Measurements from ENCODE around the gene CCNB3.

Gene CCNB3, protein sequence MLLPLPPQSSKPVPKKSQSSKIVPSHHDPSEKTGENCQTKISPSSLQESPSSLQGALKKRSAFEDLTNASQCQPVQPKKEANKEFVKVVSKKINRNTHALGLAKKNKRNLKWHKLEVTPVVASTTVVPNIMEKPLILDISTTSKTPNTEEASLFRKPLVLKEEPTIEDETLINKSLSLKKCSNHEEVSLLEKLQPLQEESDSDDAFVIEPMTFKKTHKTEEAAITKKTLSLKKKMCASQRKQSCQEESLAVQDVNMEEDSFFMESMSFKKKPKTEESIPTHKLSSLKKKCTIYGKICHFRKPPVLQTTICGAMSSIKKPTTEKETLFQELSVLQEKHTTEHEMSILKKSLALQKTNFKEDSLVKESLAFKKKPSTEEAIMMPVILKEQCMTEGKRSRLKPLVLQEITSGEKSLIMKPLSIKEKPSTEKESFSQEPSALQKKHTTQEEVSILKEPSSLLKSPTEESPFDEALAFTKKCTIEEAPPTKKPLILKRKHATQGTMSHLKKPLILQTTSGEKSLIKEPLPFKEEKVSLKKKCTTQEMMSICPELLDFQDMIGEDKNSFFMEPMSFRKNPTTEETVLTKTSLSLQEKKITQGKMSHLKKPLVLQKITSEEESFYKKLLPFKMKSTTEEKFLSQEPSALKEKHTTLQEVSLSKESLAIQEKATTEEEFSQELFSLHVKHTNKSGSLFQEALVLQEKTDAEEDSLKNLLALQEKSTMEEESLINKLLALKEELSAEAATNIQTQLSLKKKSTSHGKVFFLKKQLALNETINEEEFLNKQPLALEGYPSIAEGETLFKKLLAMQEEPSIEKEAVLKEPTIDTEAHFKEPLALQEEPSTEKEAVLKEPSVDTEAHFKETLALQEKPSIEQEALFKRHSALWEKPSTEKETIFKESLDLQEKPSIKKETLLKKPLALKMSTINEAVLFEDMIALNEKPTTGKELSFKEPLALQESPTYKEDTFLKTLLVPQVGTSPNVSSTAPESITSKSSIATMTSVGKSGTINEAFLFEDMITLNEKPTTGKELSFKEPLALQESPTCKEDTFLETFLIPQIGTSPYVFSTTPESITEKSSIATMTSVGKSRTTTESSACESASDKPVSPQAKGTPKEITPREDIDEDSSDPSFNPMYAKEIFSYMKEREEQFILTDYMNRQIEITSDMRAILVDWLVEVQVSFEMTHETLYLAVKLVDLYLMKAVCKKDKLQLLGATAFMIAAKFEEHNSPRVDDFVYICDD (N-terminal part only)

DNA sequence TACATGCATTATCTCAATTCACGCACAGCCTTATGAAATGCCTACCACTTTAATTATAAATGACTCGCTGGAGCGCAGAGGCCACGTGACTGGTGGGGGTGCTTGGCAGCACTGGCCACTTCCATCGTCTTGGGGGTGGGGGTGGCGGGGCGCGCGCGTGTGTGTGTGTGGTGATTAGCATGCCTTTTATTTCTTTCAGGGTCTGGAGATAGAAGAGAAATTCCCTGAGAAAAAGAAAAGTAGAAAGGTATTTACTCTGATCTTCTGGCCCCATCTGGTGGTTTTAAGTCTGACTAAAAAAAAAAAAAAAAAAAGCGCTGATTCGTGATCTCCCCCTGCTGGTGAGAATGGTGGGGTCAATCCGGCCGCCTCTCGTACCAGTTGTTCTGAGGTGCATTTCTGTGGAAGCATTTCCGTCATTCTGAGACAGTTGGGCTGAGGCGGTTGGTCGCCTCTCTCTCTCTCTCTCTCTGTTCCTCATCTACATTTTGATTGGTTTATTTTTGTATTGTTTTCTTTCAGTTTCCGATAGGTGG, at the start of gene CCNB3:
TSS of gene CCNB3 (plus strand) at position 402 of the 536 bp plus-strand sequence. CDS start 80,399 bp downstream, outside the sequence.
- peak within 1 kb of the TSS; percentile 21 for H3K4me3 ChIP-seq (ENCODE audit: low read depth, low read length)
- in situ Hi-C loops (cut with HindIII; ENCODE audit: low sequenced_read_pairs), result no loop called here
- TF ChIP-seq, protein P1, sequence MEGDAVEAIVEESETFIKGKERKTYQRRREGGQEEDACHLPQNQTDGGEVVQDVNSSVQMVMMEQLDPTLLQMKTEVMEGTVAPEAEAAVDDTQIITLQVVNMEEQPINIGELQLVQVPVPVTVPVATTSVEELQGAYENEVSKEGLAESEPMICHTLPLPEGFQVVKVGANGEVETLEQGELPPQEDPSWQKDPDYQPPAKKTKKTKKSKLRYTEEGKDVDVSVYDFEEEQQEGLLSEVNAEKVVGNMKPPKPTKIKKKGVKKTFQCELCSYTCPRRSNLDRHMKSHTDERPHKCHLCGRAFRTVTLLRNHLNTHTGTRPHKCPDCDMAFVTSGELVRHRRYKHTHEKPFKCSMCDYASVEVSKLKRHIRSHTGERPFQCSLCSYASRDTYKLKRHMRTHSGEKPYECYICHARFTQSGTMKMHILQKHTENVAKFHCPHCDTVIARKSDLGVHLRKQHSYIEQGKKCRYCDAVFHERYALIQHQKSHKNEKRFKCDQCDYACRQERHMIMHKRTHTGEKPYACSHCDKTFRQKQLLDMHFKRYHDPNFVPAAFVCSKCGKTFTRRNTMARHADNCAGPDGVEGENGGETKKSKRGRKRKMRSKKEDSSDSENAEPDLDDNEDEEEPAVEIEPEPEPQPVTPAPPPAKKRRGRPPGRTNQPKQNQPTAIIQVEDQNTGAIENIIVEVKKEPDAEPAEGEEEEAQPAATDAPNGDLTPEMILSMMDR (IDR thresholded peaks at IDR 0.05; ENCODE audit: low read depth, low read length, missing control alignments), result peak; percentile 65
- peak; percentile 35 for DNase-seq (ENCODE audit: low read depth)

DNA sequence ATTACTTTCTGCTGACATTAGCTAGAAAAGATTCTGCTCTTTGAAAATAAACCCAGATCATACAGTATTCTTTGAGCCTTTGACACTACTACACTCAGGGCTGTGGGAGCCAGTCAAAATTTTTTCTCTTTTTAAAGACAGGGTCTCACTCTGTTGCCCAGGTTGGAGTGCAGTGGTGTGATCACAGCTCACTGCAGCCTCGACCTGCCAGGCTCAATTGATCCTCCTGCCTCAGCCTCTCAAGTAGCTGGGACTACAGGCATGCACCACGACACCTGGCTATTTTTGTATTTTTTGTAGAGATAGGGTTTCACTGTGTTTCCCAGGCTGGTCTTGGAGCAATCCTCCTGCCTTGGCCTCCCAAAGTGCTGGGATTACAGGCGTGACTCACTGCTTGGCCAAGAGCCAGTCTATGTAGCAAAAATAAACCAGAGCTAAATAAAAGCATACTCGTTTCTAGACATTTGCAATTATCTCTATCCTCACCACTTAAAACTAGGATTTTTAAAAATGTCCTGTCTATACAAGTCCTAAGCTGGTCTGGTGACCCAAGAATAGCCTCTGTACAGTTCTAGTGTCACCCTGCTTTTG, 46.9 kb upstream of the CCNB3 start:
- TF ChIP-seq, protein P1 (IDR thresholded peaks at IDR 0.05; ENCODE audit: low read depth, low read length, missing control alignments), result no peak
- no peak overlapping the region for H3K4me3 ChIP-seq (ENCODE audit: low read depth, low read length)
- in situ Hi-C loops (cut with HindIII; ENCODE audit: low sequenced_read_pairs), result no loop called here
- DNase-seq (ENCODE audit: low read depth), result peak; percentile 0

DNA sequence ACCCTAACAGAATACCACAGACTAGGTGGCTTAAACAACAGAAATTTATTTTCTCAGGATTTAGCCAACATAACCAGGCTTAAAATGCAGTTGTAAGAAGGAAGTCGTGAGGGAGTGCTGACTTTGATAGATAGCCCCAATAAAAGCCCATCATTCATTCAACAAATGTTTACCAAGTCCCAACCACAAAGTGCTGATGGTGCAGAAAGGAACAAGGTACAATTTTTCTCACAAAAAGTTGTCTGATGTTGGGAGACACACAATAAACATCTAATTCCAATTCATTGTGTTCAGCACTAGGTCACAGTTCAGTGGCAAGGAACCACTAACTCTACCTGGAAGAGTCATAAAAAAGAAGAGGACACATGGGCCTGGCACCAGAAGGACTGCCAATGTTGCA, 46.0 kb upstream of the CCNB3 start:
- no peak for DNase-seq (ENCODE audit: low read depth)
- H3K4me3 ChIP-seq (ENCODE audit: low read depth, low read length), result no peak overlapping the region
- in situ Hi-C loops (cut with HindIII; ENCODE audit: low sequenced_read_pairs), result no loop called here
- TF ChIP-seq, protein P1 (IDR thresholded peaks at IDR 0.05; ENCODE audit: low read depth, low read length, missing control alignments), result no peak

DNA sequence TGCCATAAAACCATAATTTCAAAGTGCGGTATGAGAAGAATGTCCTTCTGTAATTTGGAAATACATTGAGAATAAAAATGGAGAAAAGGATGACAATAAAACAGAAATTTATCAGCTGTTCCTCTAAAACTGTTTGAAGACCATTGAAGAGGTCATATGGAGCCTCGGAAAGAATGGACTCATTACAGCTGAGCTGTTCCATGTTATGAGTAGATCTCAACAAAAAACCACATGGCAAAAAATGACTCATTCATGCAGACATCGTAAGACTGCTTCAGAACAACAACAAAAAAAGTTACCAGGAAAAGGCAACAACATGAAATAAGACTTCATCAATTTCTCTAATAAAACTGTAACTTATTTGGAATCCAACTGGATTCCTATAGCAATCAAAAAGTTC, 43.4 kb upstream of the CCNB3 start:
- DNase-seq (ENCODE audit: low read depth), result no peak
- TF ChIP-seq, protein P1 (IDR thresholded peaks at IDR 0.05; ENCODE audit: low read depth, low read length, missing control alignments), result no peak
- in situ Hi-C loops (cut with HindIII; ENCODE audit: low sequenced_read_pairs), result no loop called here
- no peak overlapping the region for H3K4me3 ChIP-seq (ENCODE audit: low read depth, low read length)

DNA sequence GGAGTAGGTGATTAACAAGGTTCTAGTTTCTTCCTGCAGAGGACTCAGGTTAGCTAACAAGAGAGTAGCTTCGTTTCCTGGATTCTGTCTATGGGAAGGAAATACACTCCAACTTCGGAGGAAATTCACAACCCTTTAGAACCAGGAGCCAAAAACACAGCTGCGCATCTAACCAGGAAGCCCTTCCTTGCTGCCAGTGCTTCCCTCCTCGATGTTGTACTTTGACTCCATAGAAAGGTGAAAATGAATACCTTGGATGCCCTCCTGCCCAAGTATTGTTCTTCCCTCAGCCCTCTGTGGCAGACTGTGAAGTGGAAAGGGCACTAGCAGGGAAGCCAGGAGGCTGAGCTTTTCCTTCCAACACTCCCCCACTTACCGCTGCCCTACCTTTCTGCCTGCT, 38.8 kb upstream of the CCNB3 start:
- in situ Hi-C loops (cut with HindIII; ENCODE audit: low sequenced_read_pairs), result no loop called here
- no peak overlapping the region for H3K4me3 ChIP-seq (ENCODE audit: low read depth, low read length)
- TF ChIP-seq, protein P1 (IDR thresholded peaks at IDR 0.05; ENCODE audit: low read depth, low read length, missing control alignments), result no peak
- no peak for DNase-seq (ENCODE audit: low read depth)
